Stimulated activated naive B cell treated with anti-CD40 and anti-IgM and Interleukin-4, amounts not matched to agents 10 μg/mL and 1 μg/mL and 100 μg/mL, for 72 hours (primary cell): ENCODE data around the gene KMT2C.
A peak's percentile ranks its signal among the peaks of the same experiment; 100 is the strongest.
"Not testable (repeated sequence)": the region's sequence is repeated elsewhere in the genome, so short reads cannot be mapped to it uniquely, and the experiment has no call there.

Source experiments
- ATAC-seq, 2 donors: fragments of 150-1000 bp; cut with Tn5 transposase; replicated peaks; 2 replicates each; pipeline ENCODE4 v1.10.0; 2021; ENCODE audit warnings: moderate library complexity in 1 of 2
- DNase-seq: peaks from one replicate; pipeline ENCODE4 v3.0.0; 2021
- H3K27ac Mint-ChIP-seq: one replicate; pipeline ENCODE4 v1.8.0; 2022; ENCODE audit warnings: mild to moderate bottlenecking, mixed read lengths
- H3K27me3 Mint-ChIP-seq, 2 donors: one replicate each; pipeline ENCODE4 v1.8.0; 2022; ENCODE audit warnings: mixed read lengths in 2 of 2
- H3K36me3 Mint-ChIP-seq, 2 donors: one replicate each; pipeline ENCODE4 v1.8.0; 2022; ENCODE audit warnings: mixed read lengths in 2 of 2, mild to moderate bottlenecking in 1 of 2
- H3K4me1 Mint-ChIP-seq, 2 donors: one replicate each; pipeline ENCODE4 v1.8.0; 2022; ENCODE audit warnings: mixed read lengths in 2 of 2, mild to moderate bottlenecking in 1 of 2
- H3K4me3 Mint-ChIP-seq, 2 donors: one replicate each; pipeline ENCODE4 v1.8.0; 2022; ENCODE audit warnings: mild to moderate bottlenecking in 2 of 2, mixed read lengths in 2 of 2, moderate library complexity in 1 of 2
- H3K9me3 Mint-ChIP-seq, 2 donors: one replicate each; pipeline ENCODE4 v1.8.0; 2022; ENCODE audit warnings: mixed read lengths in 2 of 2, mild to moderate bottlenecking in 1 of 2

The KMT2C gene

GRCh38 chr7:152435384-152436110 is at the start of gene KMT2C:
Gene KMT2C (minus strand): TSS chr7:152436003. CDS start chr7:152435786, 217 bp downstream.
- peak within 1 kb of the TSS; percentile 93 to 94 for H3K4me3 Mint-ChIP-seq
- DNase-seq: peak; percentile 31
- no peaks in the 10 kb centered on the region for H3K9me3 Mint-ChIP-seq
- peak within 1 kb of the TSS; percentile 95 for H3K27ac Mint-ChIP-seq
- H3K4me1 Mint-ChIP-seq: peaks cover 15 to 38% of the 10 kb centered on the region in 2 donors
- peaks cover 0 to 3% of the 10 kb centered on the region in 2 donors for H3K36me3 Mint-ChIP-seq
- ATAC-seq: peak; percentile 21 to 45
- H3K27me3 Mint-ChIP-seq: no peaks in the 10 kb centered on the region

DNA sequence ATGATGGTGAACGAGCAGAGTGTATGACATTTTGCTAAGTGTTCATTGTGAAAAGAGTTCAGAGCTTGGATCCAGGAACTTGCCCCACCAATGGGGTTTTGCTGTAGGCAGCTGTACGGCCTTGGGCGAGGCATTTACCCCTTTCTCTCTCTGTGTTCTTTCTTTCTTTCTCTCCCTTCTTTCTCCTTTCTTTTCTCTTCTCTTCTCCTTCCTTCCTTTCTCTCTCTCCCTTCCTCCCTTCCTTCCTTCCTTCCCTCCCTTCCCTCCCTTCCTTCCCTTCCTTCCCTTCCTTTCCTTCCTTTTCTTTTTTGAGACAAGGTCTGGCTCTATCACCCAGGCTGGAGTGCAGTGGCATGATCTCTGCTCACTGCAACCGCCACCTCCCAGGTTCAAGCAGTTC is 45.3 kb upstream of the KMT2C start:
- no peak overlapping the region for H3K27ac Mint-ChIP-seq
- no peaks in the 10 kb centered on the region for H3K27me3 Mint-ChIP-seq
- no peaks in the 10 kb centered on the region for H3K36me3 Mint-ChIP-seq
- H3K4me1 Mint-ChIP-seq: no peaks in the 10 kb centered on the region
- H3K4me3 Mint-ChIP-seq: no peak overlapping the region
- H3K9me3 Mint-ChIP-seq: no peaks in the 10 kb centered on the region
- DNase-seq (no peak), ATAC-seq (no peak)

- DNase-seq: no peak
- Mint-ChIP-seq H3K4me3 (no peak overlapping the region), H3K27ac (no peak overlapping the region), H3K27me3 (no peaks in the 10 kb centered on the region), H3K9me3 (no peaks in the 10 kb centered on the region), H3K36me3 (no peaks in the 10 kb centered on the region), H3K4me1 (no peaks in the 10 kb centered on the region)
- ATAC-seq: no peak
Measured at GRCh38 chr7:152480664-152481063, 44.9 kb upstream of the KMT2C start.

DNA sequence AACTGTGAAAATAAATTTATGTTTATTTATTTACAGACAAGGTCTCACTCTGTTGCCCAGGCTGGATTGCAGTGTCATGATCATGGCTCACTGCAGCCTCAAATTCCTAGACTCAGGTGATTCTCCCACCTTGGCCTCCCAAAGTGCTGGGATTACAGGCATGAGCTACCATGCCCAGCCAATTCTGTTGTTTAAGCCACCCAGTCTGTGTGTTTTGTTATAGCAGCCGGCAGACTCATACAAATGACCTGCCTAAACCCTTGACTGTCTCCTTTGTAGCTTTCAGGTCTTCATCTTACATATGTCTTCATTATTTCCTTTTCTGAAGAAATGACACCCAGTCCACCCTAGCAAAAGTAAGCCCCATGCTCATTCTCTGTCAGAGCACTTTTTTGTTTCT is 43.8 kb upstream of the KMT2C start:
- Mint-ChIP-seq H3K9me3 (no peaks in the 10 kb centered on the region), H3K27ac (no peak overlapping the region)

GRCh38 chr7:152478140-152478539 is 42.3 kb upstream of the KMT2C start:
- Mint-ChIP-seq H3K4me3 (no peak overlapping the region), H3K9me3 (no peaks in the 10 kb centered on the region), H3K27me3 (no peaks in the 10 kb centered on the region), H3K36me3 (no peaks in the 10 kb centered on the region), H3K27ac (no peak overlapping the region), H3K4me1 (no peaks in the 10 kb centered on the region)
- ATAC-seq (no peak), DNase-seq (no peak)

More for the DNA sequence above, 43.8 kb upstream of the KMT2C start:
- no peak overlapping the region for H3K4me3 Mint-ChIP-seq
- H3K4me1 Mint-ChIP-seq: no peaks in the 10 kb centered on the region
- no peaks in the 10 kb centered on the region for H3K36me3 Mint-ChIP-seq
- DNase-seq: no peak
- ATAC-seq: no peak
- H3K27me3 Mint-ChIP-seq: no peaks in the 10 kb centered on the region

DNA sequence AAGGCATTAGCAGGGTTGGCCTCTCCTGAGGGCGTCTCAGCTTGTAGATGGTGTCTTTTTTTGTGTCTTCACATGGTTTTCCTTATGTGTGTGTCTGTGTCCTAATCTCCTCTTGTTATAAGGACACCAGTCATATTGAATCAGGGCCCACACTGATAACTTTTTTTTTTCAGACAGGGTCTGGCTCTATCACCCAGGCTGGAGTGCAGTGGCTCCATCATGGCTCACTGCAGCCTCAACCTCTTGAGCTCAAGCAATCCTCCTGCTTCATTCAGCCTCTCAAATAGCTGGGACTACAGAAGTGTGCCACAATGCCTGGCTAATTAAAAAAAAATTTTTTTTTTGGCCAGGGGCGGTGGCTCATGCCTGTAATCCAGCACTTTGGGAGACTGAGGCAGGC is 41.3 kb upstream of the KMT2C start:
- H3K9me3 Mint-ChIP-seq: peaks cover 0 to 2% of the 10 kb centered on the region in 2 donors
- DNase-seq: no peak
- no peak overlapping the region for H3K4me3 Mint-ChIP-seq
- H3K36me3 Mint-ChIP-seq: peaks cover 0 to 3% of the 10 kb centered on the region in 2 donors
- no peaks in the 10 kb centered on the region for H3K27me3 Mint-ChIP-seq
- no peak for ATAC-seq
- H3K4me1 Mint-ChIP-seq: no peaks in the 10 kb centered on the region
- H3K27ac Mint-ChIP-seq: no peak overlapping the region

DNA sequence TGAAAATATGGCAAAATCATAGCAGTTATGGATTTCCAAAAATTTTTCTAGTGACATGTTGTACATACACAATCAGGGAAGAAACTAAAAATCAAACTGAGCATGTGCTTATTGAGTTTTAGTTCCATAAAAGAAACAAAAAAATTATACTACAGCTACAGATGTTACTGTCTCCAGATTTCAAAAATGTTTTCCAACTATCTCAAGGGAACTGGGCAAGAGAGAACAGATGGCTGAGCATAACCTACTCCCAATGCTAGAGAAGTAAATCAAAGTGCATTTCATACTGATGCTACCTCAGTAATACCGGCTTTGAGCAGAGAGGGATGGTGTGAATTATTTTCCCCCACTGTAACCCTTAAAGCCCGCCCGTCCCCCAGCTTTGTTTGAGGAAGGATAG is 40.7 kb upstream of the KMT2C start:
- H3K9me3 Mint-ChIP-seq: peaks cover 0 to 3% of the 10 kb centered on the region in 2 donors
- H3K36me3 Mint-ChIP-seq: peaks cover under 1 to 4% of the 10 kb centered on the region in 2 donors
- H3K27me3 Mint-ChIP-seq: no peaks in the 10 kb centered on the region
- ATAC-seq (no peak), DNase-seq (no peak)
- H3K4me3 Mint-ChIP-seq: no peak overlapping the region
- no peaks in the 10 kb centered on the region for H3K4me1 Mint-ChIP-seq
- no peak overlapping the region for H3K27ac Mint-ChIP-seq

GRCh38 chr7:152471023-152471620 is 35.3 kb upstream of the KMT2C start:
- not testable (repeated sequence) for H3K36me3 Mint-ChIP-seq, DNase-seq, H3K27me3 Mint-ChIP-seq, H3K4me1 Mint-ChIP-seq, ATAC-seq, H3K27ac Mint-ChIP-seq, H3K4me3 Mint-ChIP-seq
- H3K9me3 Mint-ChIP-seq: peaks cover 4 to 16% of the 10 kb centered on the region in 2 donors

- peaks cover 4 to 16% of the 10 kb centered on the region in 2 donors for H3K9me3 Mint-ChIP-seq
- not testable (repeated sequence) for H3K4me1 Mint-ChIP-seq, DNase-seq, ATAC-seq, H3K27me3 Mint-ChIP-seq, H3K36me3 Mint-ChIP-seq, H3K27ac Mint-ChIP-seq, H3K4me3 Mint-ChIP-seq
Measured at GRCh38 chr7:152470251-152471022, 34.6 kb upstream of the KMT2C start.

DNA sequence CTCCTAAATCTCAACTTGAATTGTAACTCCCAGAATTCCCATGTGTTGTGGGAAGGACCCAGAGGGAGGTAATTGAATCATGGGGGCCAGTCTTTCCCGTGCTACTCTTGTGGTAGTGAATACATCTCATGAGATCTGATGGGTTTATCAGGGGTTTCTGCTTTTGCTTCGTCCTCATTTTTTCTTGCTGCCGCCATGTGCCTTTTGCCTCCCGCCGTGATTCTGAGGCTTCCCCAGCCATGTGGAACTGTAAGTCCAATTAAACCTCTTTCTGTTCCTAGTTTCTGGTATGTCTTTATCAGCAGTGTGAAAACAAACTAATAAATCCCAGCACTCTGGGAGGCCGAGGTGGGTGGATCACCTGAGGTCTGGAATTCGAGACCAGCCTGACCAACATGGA is 33.8 kb upstream of the KMT2C start:
- DNase-seq, H3K4me1 Mint-ChIP-seq, ATAC-seq, H3K27ac Mint-ChIP-seq, H3K27me3 Mint-ChIP-seq, H3K36me3 Mint-ChIP-seq, H3K4me3 Mint-ChIP-seq: not testable (repeated sequence)
- H3K9me3 Mint-ChIP-seq: peaks cover 4 to 16% of the 10 kb centered on the region in 2 donors

GRCh38 chr7:152467225-152467624 is 31.4 kb upstream of the KMT2C start:
- Mint-ChIP-seq H3K27ac (no peak overlapping the region), H3K4me1 (peaks cover 0 to 6% of the 10 kb centered on the region in 2 donors), H3K9me3 (peaks cover 4 to 16% of the 10 kb centered on the region in 2 donors), H3K4me3 (no peak overlapping the region), H3K27me3 (no peaks in the 10 kb centered on the region), H3K36me3 (peaks cover 7 to 10% of the 10 kb centered on the region in 2 donors)
- DNase-seq (no peak), ATAC-seq (no peak)

GRCh38 chr7:152465119-152465387 is 29.2 kb upstream of the KMT2C start:
- H3K27ac Mint-ChIP-seq: peak overlapping the region; percentile 96
- ATAC-seq: no peak
- peaks cover under 1% of the 10 kb centered on the region in 2 donors for H3K36me3 Mint-ChIP-seq
- H3K4me1 Mint-ChIP-seq: peaks cover 4 to 20% of the 10 kb centered on the region in 2 donors
- peak overlapping the region; percentile 98 to 99 for H3K4me3 Mint-ChIP-seq
- no peaks in the 10 kb centered on the region for H3K27me3 Mint-ChIP-seq
- no peak for DNase-seq
- H3K9me3 Mint-ChIP-seq: peaks cover 0 to under 1% of the 10 kb centered on the region in 2 donors

- ATAC-seq: peak; percentile 47 to 51
- no peaks in the 10 kb centered on the region for H3K36me3 Mint-ChIP-seq
- H3K4me1 Mint-ChIP-seq: peaks cover 9 to 25% of the 10 kb centered on the region in 2 donors
- H3K27me3 Mint-ChIP-seq: no peaks in the 10 kb centered on the region
- H3K27ac Mint-ChIP-seq: peak overlapping the region; percentile 96
- peak; percentile 85 for DNase-seq
- H3K9me3 Mint-ChIP-seq: no peaks in the 10 kb centered on the region
- peak overlapping the region; percentile 98 to 99 for H3K4me3 Mint-ChIP-seq
Measured at GRCh38 chr7:152464312-152465118, 28.7 kb upstream of the KMT2C start.

DNA sequence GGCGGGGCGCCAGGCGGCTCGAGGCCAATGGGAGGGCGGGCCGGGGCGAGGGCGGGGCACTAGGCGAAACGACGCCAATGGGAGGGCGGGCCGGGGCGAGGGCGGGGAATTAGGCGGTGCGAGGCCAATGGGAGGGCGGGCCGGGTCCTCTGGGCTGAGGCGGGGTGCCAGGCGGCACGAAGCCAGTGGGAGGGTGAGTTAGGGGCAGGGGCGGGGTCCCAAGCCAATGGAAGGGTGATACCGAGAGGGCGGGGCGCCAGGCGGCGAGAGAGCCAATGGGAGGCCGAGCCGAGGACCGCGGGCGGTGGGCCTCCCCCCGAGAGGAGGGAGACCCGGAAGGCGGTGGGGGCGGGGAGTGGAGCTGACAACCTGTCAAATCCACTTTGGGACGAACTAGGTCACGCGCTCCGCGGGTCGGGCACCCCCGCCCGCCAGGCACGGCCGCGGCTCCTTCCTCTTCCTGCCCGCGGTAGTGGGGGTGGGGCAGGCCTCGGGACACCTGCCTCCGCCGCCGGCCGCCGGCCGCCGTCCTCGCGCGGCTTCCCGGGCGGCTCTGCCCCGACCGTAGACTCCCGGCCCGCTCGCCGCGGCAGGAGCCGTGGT is 28.0 kb upstream of the KMT2C start:
- Mint-ChIP-seq H3K27ac (peak overlapping the region; percentile 96), H3K4me1 (peaks cover 9 to 28% of the 10 kb centered on the region in 2 donors), H3K9me3 (no peaks in the 10 kb centered on the region), H3K4me3 (peak overlapping the region; percentile 98 to 99), H3K36me3 (no peaks in the 10 kb centered on the region), H3K27me3 (no peaks in the 10 kb centered on the region)
- peak; percentile 100 for DNase-seq
- ATAC-seq: peak; percentile 86 to 88
